Fibroblast of lung (primary cell): ENCODE data around the gene GGT7. TPM values are rescaled to one million over a fixed set of nuclear protein-coding genes. Genes with fewer than 3 reads are reported as not detected.

Experiments
- DNase-seq, 2 donors: peaks; one replicate each; pipeline versions ENCODE4 v3.0.0 to v3.0.0-alpha.2; 2010; ENCODE audit warnings: low read depth in 2 of 2
- H2AFZ ChIP-seq: 2 replicates; pipeline ENCODE4 v1.5.1; 2012; ENCODE audit warnings: low read length, control low read depth, inconsistent platforms
- H3K27ac ChIP-seq: 2 replicates; pipeline ENCODE4 v1.5.1; 2011; ENCODE audit warnings: low read length, control low read depth; ENCODE audit not compliant: insufficient read depth
- H3K27me3 ChIP-seq: 2 replicates; pipeline ENCODE4 v1.5.1; 2011; ENCODE audit warnings: mild to moderate bottlenecking, low read length; ENCODE audit not compliant: control insufficient read depth, insufficient read depth
- H3K36me3 ChIP-seq: 2 replicates; pipeline ENCODE4 v1.5.1; 2011; ENCODE audit warnings: low read length; ENCODE audit not compliant: control insufficient read depth, insufficient read depth
- H3K4me1 ChIP-seq: 2 replicates; pipeline ENCODE4 v1.5.1; 2011; ENCODE audit warnings: low read length; ENCODE audit not compliant: control insufficient read depth, insufficient read depth; ENCODE audit errors: extremely low read depth
- H3K4me2 ChIP-seq: 2 replicates; pipeline ENCODE4 v1.5.1; 2011; ENCODE audit warnings: low read length, control low read depth; ENCODE audit not compliant: insufficient read depth; ENCODE audit errors: extremely low read depth
- H3K4me3 ChIP-seq, 4 experiments: fragments of 200-600 bp in 1 of 4; sonication (generic) in 1 of 4; replicated peaks in 1 of 4; 2 replicates each; pipeline ENCODE4 v1.5.1; 2011 to 2016; ENCODE audit warnings: low read length in 4 of 4, low read depth in 3 of 4, mild to moderate bottlenecking in 3 of 4, control low read depth in 2 of 4, inconsistent platforms in 1 of 4, mixed read lengths in 1 of 4; ENCODE audit not compliant: insufficient read depth in 1 of 4; ENCODE audit errors: control extremely low read depth in 1 of 4
- H3K79me2 ChIP-seq: 2 replicates; pipeline ENCODE4 v1.5.1; 2012; ENCODE audit warnings: mild to moderate bottlenecking, low read length, inconsistent platforms; ENCODE audit not compliant: control insufficient read depth, insufficient read depth
- H3K9ac ChIP-seq: 2 replicates; pipeline ENCODE4 v1.5.1; 2011; ENCODE audit warnings: mild to moderate bottlenecking, low read length, control low read depth; ENCODE audit not compliant: insufficient read depth
- H3K9me3 ChIP-seq: 2 replicates; pipeline ENCODE4 v1.5.1; 2012; ENCODE audit warnings: low read depth, low read length; ENCODE audit not compliant: control insufficient read depth, insufficient read depth
- H4K20me1 ChIP-seq: 2 replicates; pipeline ENCODE4 v1.5.1; 2011; ENCODE audit warnings: low read length; ENCODE audit not compliant: control insufficient read depth, insufficient read depth; ENCODE audit errors: extremely low read depth
- CTCF ChIP-seq, 2 donors: IDR thresholded peaks in 1 of 2; conservative IDR thresholded peaks in 1 of 2; 1 replicate in 1 of 2; 2 replicates in 1 of 2; pipeline ENCODE4 v1.5.1; 2011 to 2012; ENCODE audit warnings: low read length in 2 of 2, control low read depth in 1 of 2, inconsistent platforms in 1 of 2, low read depth in 1 of 2, mild to moderate bottlenecking in 1 of 2
- EZH2 ChIP-seq: IDR thresholded peaks from 2 replicates; pipeline ENCODE4 v1.5.1; 2012; ENCODE audit warnings: low read length, control low read depth, mild to moderate bottlenecking; ENCODE audit errors: missing control alignments
- polyA plus RNA-seq, 2 donors: library from polyadenylated mRNA; depleted of rRNA in 1 of 2; stranded (reverse) in 1 of 2; unstranded in 1 of 2; fragments of >200 nt; gene quantifications; 2 replicates each; pipeline ENCODE4 v1.2.1, GENCODE V29; 2011 to 2012; ENCODE audit warnings: missing spikeins in 1 of 2
- total RNA-seq: library from RNA; depleted of rRNA; stranded (reverse); fragments of >200 nt; gene quantifications from 2 replicates; pipeline ENCODE4 v1.2.1, GENCODE V29; 2014

GGT7 gene
- total and polyA plus RNA-seq, 2 donors (not counting 1 experiment from before 2014, with no cell fraction given): 10.3 to 15.2 TPM

- Histone ChIP-seq H3K9ac (no peak overlapping the region), H3K9me3 (no peaks in the 10 kb centered on the region), H3K4me3 (no peak overlapping the region), H3K4me1 (no peaks in the 10 kb centered on the region), H4K20me1 (peaks cover 3% of the 10 kb centered on the region), H2AFZ (no peak overlapping the region), H3K27me3 (no peaks in the 10 kb centered on the region), H3K27ac (no peak overlapping the region), H3K79me2 (peaks cover 40% of the 10 kb centered on the region), H3K36me3 (no peaks in the 10 kb centered on the region), H3K4me2 (no peak overlapping the region)
- TF ChIP-seq EZH2: no peak
- TF ChIP-seq CTCF (conservative IDR thresholded peaks at IDR 0.05 in 1 of 2, IDR thresholded peaks at IDR 0.05 in 1 of 2; ENCODE audit: low read depth in 1 of 2, low read length in 2 of 2): no peak
- no peak for DNase-seq
These were observed 75.4 kb downstream of the GGT7 start for GRCh38 chr20:34797012-34797995.

Other genes with a start within 250 kb of the GGT7 start
- gene PIGU, start 195.8 kb downstream of the GGT7 start, total RNA-seq: 4.9 and 6.4 TPM in 2 replicates
- 42.6 and 47.5 TPM in 2 replicates for gene PIGU, start 195.8 kb downstream of the GGT7 start, polyA plus RNA-seq
- gene TP53INP2, start 168.5 kb downstream of the GGT7 start, total RNA-seq: 2.3 and 6.4 TPM in 2 replicates
- 9.8 and 10.0 TPM in 2 replicates for gene TP53INP2, start 168.5 kb downstream of the GGT7 start, polyA plus RNA-seq
- gene NCOA6, start 47.2 kb downstream of the GGT7 start, total RNA-seq: 5.9 and 8.1 TPM in 2 replicates
- gene NCOA6, start 47.2 kb downstream of the GGT7 start, polyA plus RNA-seq: 12.0 and 14.6 TPM in 2 replicates
- gene ACSS2, start 3.8 kb upstream of the GGT7 start, total RNA-seq: 50.1 and 129 TPM in 2 replicates
- 52.1 and 59.4 TPM in 2 replicates for gene ACSS2, start 3.8 kb upstream of the GGT7 start, polyA plus RNA-seq
- 39.0 and 71.3 TPM in 2 replicates for gene GSS, start 83.0 kb upstream of the GGT7 start, total RNA-seq
- gene GSS, start 83.0 kb upstream of the GGT7 start, polyA plus RNA-seq: 55.3 and 68.8 TPM in 2 replicates
- 0.26 and 0.33 TPM in 2 replicates for gene MYH7B, start 83.0 kb upstream of the GGT7 start, total RNA-seq
- 0.01 and 0.03 TPM in 2 replicates for gene MYH7B, start 83.0 kb upstream of the GGT7 start, polyA plus RNA-seq
- 52.9 and 63.1 TPM in 2 replicates for gene TRPC4AP, start 220.0 kb upstream of the GGT7 start, total RNA-seq
- gene TRPC4AP, start 220.0 kb upstream of the GGT7 start, polyA plus RNA-seq: 86.7 and 89.7 TPM in 2 replicates